Calu3 (cell line): ENCODE data around the gene SLC13A2. TPM values are rescaled to one million over a fixed set of nuclear protein-coding genes. Genes with fewer than 3 reads are reported as not detected.
"Not testable (repeated sequence)": the region's sequence is repeated elsewhere in the genome, so short reads cannot be mapped to it uniquely, and the experiment has no call there.

ENCODE experiments used
- BruUV-seq: library from RNA; stranded (reverse); fragments of 400-500 nt; replicated peaks from 2 replicates; lab custom pipeline; 2021; lab: Mats Ljungman, UMichigan
- CTCF ChIA-PET: fragments of 300-600 bp; sonication (Branson Sonifier 250); formaldehyde crosslinking; loops from one replicate; lab custom pipeline; 2022; ENCODE audit warnings: antibody characterized with exemption; lab: Charles Lee
- DNase-seq: peaks from one replicate; pipeline ENCODE4 v3.0.0; 2022
- H3K27ac Mint-ChIP-seq: one replicate; pipeline ENCODE4 v1.8.0; 2022; ENCODE audit warnings: mixed read lengths; ENCODE audit not compliant: unreplicated experiment
- H3K27me3 Mint-ChIP-seq: one replicate; pipeline ENCODE4 v1.8.0; 2022; ENCODE audit warnings: mixed read lengths; ENCODE audit not compliant: unreplicated experiment
- H3K36me3 Mint-ChIP-seq: one replicate; pipeline ENCODE4 v1.8.0; 2022; ENCODE audit warnings: mild to moderate bottlenecking, moderate library complexity, mixed read lengths; ENCODE audit not compliant: insufficient read depth, unreplicated experiment
- H3K4me1 Mint-ChIP-seq: one replicate; pipeline ENCODE4 v1.8.0; 2022; ENCODE audit warnings: mild to moderate bottlenecking, low read depth, mixed read lengths; ENCODE audit not compliant: unreplicated experiment
- H3K4me3 Mint-ChIP-seq: one replicate; pipeline ENCODE4 v1.8.0; 2022; ENCODE audit warnings: mild to moderate bottlenecking, low read depth, moderate library complexity, mixed read lengths; ENCODE audit not compliant: unreplicated experiment
- H3K9me3 Mint-ChIP-seq: one replicate; pipeline ENCODE4 v1.8.0; 2022; ENCODE audit warnings: low read depth, mixed read lengths; ENCODE audit not compliant: unreplicated experiment
- CTCF ChIP-seq: fragments of 200-600 bp; IDR thresholded peaks from one replicate; pipeline ENCODE4 v1.8.0; 2022; ENCODE audit warnings: antibody characterized with exemption; ENCODE audit not compliant: unreplicated experiment
- intact Hi-C: fragments of 100-400 bp; cut with micrococcal nuclease; formaldehyde crosslinking; loops from one replicate; pipeline ENCODE4 v1.10.0; 2022; ENCODE audit not compliant: unreplicated experiment
- total RNA-seq: library from RNA; stranded (reverse); gene quantifications from 2 replicates; pipeline ENCODE4 v1.2.3, GENCODE V29; 2022

Gene SLC13A2
- total RNA-seq, 1 experiment from 2014 or later: not detected

GRCh38 chr17:28521311-28522085 lies 48.1 kb downstream of the SLC13A2 start:
- CTCF ChIA-PET: no interaction called here
- no TSS peak for BruUV-seq
- H3K4me3 Mint-ChIP-seq: no peak overlapping the region

DNA sequence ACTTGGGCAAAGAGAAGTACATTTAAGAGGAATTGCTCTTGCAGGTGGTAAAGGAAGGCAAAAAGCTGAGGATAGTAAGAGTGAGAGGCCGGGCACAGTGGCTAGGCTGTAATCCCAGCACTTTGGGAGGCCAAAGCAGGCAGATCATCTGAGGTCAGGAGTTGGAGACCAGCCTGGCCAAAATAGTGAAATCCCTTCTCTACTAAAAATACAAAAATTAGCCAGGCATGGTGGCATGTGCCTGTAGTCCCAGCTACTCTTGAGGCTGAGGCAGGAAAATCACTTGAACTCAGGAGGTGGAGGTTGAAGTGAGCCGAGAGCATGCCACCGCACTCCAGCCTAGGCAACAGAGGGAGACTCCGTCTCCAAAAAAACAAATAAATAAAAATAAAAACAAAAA lies 48.8 kb downstream of the SLC13A2 start:
- H3K36me3 Mint-ChIP-seq, BruUV-seq, H3K4me1 Mint-ChIP-seq, H3K9me3 Mint-ChIP-seq, H3K27ac Mint-ChIP-seq, CTCF ChIA-PET, H3K4me3 Mint-ChIP-seq, intact Hi-C loops, DNase-seq: not testable (repeated sequence)
- H3K27me3 Mint-ChIP-seq: peaks cover 28% of the 10 kb centered on the region

More at GRCh38 chr17:28521311-28522085, 48.1 kb downstream of the SLC13A2 start:
- no peaks in the 10 kb centered on the region for H3K4me1 Mint-ChIP-seq
- H3K36me3 Mint-ChIP-seq: no peaks in the 10 kb centered on the region
- no peak overlapping the region for H3K27ac Mint-ChIP-seq
- intact Hi-C loops: no loop called here
- TF ChIP-seq CTCF: no peak
- no peak for DNase-seq
- no peaks in the 10 kb centered on the region for H3K9me3 Mint-ChIP-seq
- H3K27me3 Mint-ChIP-seq: peaks cover 30% of the 10 kb centered on the region

DNA sequence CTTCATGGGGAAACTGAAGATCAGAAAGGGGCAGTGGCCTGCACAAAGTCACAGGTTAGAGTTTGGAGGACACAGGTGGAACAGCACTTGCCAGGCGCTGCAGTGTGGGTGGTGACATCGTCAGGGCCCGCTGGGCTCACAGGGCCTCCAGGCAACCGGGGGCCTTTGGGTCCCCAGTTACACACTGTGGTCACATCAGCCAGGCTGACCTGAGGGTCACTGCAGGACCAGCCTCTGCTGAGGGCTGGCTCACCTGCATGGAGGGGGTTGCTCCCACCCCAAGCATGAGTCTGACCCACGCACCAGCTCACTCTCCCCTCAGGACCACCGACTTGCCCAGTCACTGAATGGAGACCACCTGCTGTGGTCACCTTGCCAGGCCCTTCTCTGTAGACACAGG lies 49.7 kb downstream of the SLC13A2 start:
- no peak for TF ChIP-seq CTCF
- no TSS peak for BruUV-seq

GRCh38 chr17:28523876-28524275 lies 50.4 kb downstream of the SLC13A2 start:
- DNase-seq: no peak
- Mint-ChIP-seq H3K27ac (no peak overlapping the region), H3K36me3 (peaks cover 4% of the 10 kb centered on the region), H3K9me3 (no peaks in the 10 kb centered on the region), H3K27me3 (peaks cover 14% of the 10 kb centered on the region), H3K4me1 (peaks cover 8% of the 10 kb centered on the region), H3K4me3 (no peak overlapping the region)
- BruUV-seq: no TSS peak
- intact Hi-C loops: no loop called here
- CTCF ChIA-PET: no interaction called here
- no peak for TF ChIP-seq CTCF

More for the DNA sequence above, 49.7 kb downstream of the SLC13A2 start:
- H3K9me3 Mint-ChIP-seq: no peaks in the 10 kb centered on the region
- no peak overlapping the region for H3K4me3 Mint-ChIP-seq
- intact Hi-C loops: no loop called here
- H3K36me3 Mint-ChIP-seq: peaks cover 4% of the 10 kb centered on the region
- peaks cover 7% of the 10 kb centered on the region for H3K4me1 Mint-ChIP-seq
- DNase-seq: no peak
- peaks cover 21% of the 10 kb centered on the region for H3K27me3 Mint-ChIP-seq
- no peak overlapping the region for H3K27ac Mint-ChIP-seq
- CTCF ChIA-PET: no interaction called here
